H1 (cell line): ENCODE results near the gene ENKUR. TPM values are rescaled to one million over a fixed set of nuclear protein-coding genes. Genes with fewer than 3 reads are reported as not detected.

ENCODE experiments used
- CTCF ChIA-PET: fragments of 300-600 bp; sonication (Branson Sonifier 250); formaldehyde crosslinking; loops from one replicate; lab custom pipeline; 2021; ENCODE audit not compliant: partially characterized antibody; lab: Charles Lee
- POLR2A ChIA-PET: fragments of 300-600 bp; sonication (Branson Sonifier 250); formaldehyde crosslinking; loops from one replicate; lab custom pipeline; 2021; ENCODE audit warnings: inconsistent platforms; ENCODE audit not compliant: partially characterized antibody; lab: Charles Lee
- DNase-seq, 2 experiments: peaks; one replicate each; pipeline versions ENCODE4 v3.0.0 to v3.0.0-alpha.2; 2010 to 2022; ENCODE audit warnings: low spot score in 2 of 2, low read depth in 1 of 2, mixed read lengths in 1 of 2
- FAIRE-seq: peaks from 2 replicates; lab custom pipeline; 2011; peaks lifted over from hg19 to GRCh38; lab: Jason Lieb, UNC
- H2AFZ ChIP-seq: 2 replicates; pipeline ENCODE4 v1.8.1; 2012; ENCODE audit warnings: low read length, inconsistent platforms
- H2AK5ac ChIP-seq: 2 replicates; pipeline ENCODE4 v1.6.1; 2013; ENCODE audit warnings: low read depth, low read length
- H2BK120ac ChIP-seq: replicated peaks from 2 replicates; pipeline ENCODE3; 2013; ENCODE audit warnings: low read depth, low read length, inconsistent platforms
- H2BK12ac ChIP-seq: 2 replicates; pipeline ENCODE4 v1.6.1; 2013; ENCODE audit warnings: low read depth, low read length
- H2BK15ac ChIP-seq: 2 replicates; pipeline ENCODE4 v1.6.1; 2013; ENCODE audit warnings: low read length
- H2BK20ac ChIP-seq: 2 replicates; pipeline ENCODE4 v1.6.1; 2013; ENCODE audit warnings: low read length
- H2BK5ac ChIP-seq: 2 replicates; pipeline ENCODE4 v1.6.1; 2013; ENCODE audit warnings: low read depth, low read length
- H3K14ac ChIP-seq: 2 replicates; pipeline ENCODE4 v1.6.1; 2013; ENCODE audit warnings: inconsistent platforms; ENCODE audit not compliant: insufficient read length
- H3K18ac ChIP-seq: 2 replicates; pipeline ENCODE4 v1.6.1; 2013; ENCODE audit warnings: low read length; ENCODE audit errors: extremely low read depth
- H3K23ac ChIP-seq: 2 replicates; pipeline ENCODE4 v1.6.1; 2013; ENCODE audit warnings: inconsistent platforms; ENCODE audit not compliant: insufficient read length
- H3K23me2 ChIP-seq: 2 replicates; pipeline ENCODE4 v1.6.1; 2013; ENCODE audit warnings: low read depth, low read length
- H3K27ac ChIP-seq: 2 replicates; pipeline ENCODE4 v1.6.1; 2011; ENCODE audit warnings: low read depth, low read length, inconsistent platforms
- H3K27me3 ChIP-seq, 4 experiments: replicated peaks in 1 of 4; 1 replicate in 1 of 4; 2 replicates in 3 of 4; pipeline versions ENCODE4 v1.6.1 to v1.8.1; 2011 to 2013; ENCODE audit warnings: low read length in 3 of 4, mild to moderate bottlenecking in 3 of 4, inconsistent platforms in 2 of 4, mixed read lengths in 2 of 4, moderate library complexity in 1 of 4; ENCODE audit not compliant: control insufficient read depth in 3 of 4, insufficient read depth in 3 of 4; ENCODE audit errors: extremely low read depth in 1 of 4
- H3K36me3 ChIP-seq, 4 experiments: 2 replicates each; pipeline versions ENCODE4 v1.6.1 to v1.8.1; 2011 to 2013; ENCODE audit warnings: mild to moderate bottlenecking in 4 of 4, low read length in 3 of 4, moderate library complexity in 2 of 4, control low read depth in 1 of 4, inconsistent platforms in 1 of 4; ENCODE audit not compliant: insufficient read depth in 4 of 4, control insufficient read depth in 2 of 4
- H3K4ac ChIP-seq: replicated peaks from 2 replicates; pipeline ENCODE3; 2013; ENCODE audit warnings: low read length, low read depth, mixed read lengths, inconsistent platforms; ENCODE audit not compliant: insufficient read length
- H3K4me1 ChIP-seq, 4 experiments: replicated peaks in 1 of 4; 1 replicate in 1 of 4; 2 replicates in 3 of 4; pipeline versions ENCODE4 v1.6.1 to v1.8.1; 2011 to 2013; ENCODE audit warnings: low read length in 3 of 4, inconsistent platforms in 2 of 4, mixed read lengths in 1 of 4; ENCODE audit not compliant: insufficient read depth in 4 of 4, control insufficient read depth in 3 of 4
- H3K4me2 ChIP-seq, 2 experiments: 2 replicates each; pipeline versions ENCODE4 v1.6.1 to v1.8.1; 2011 to 2013; ENCODE audit warnings: low read depth in 2 of 2, low read length in 2 of 2, control low read depth in 1 of 2, inconsistent platforms in 1 of 2, mild to moderate bottlenecking in 1 of 2; ENCODE audit not compliant: insufficient read depth in 1 of 2
- H3K4me3 ChIP-seq, 4 experiments: fragments of 200-600, 300-600 bp in 1 of 4; sonication (generic), shearing (Covaris generic), sonication (Bioruptor Twin) in 1 of 4; 2 replicates each; pipeline versions ENCODE4 v1.5.1 to v1.8.1; 2011 to 2016; ENCODE audit warnings: low read length in 4 of 4, low read depth in 3 of 4, control low read depth in 2 of 4, inconsistent platforms in 2 of 4, mild to moderate bottlenecking in 2 of 4, mixed read lengths in 1 of 4, moderate library complexity in 1 of 4; ENCODE audit not compliant: insufficient read depth in 2 of 4; ENCODE audit errors: extremely low read depth in 1 of 4
- H3K56ac ChIP-seq: replicated peaks from 2 replicates; pipeline ENCODE3; 2013; ENCODE audit warnings: low read depth, mild to moderate bottlenecking, mixed read lengths, low read length, inconsistent platforms; ENCODE audit not compliant: insufficient read length
- H3K79me1 ChIP-seq: 2 replicates; pipeline ENCODE4 v1.6.1; 2013; ENCODE audit warnings: low read depth, low read length, control low read depth
- H3K79me2 ChIP-seq, 2 experiments: 2 replicates each; pipeline versions ENCODE4 v1.6.1 to v1.8.1; 2012 to 2013; ENCODE audit warnings: low read length in 2 of 2, mild to moderate bottlenecking in 2 of 2, inconsistent platforms in 1 of 2; ENCODE audit not compliant: insufficient read depth in 2 of 2, control insufficient read depth in 1 of 2
- H3K9ac ChIP-seq, 4 experiments: replicated peaks in 1 of 4; 1 replicate in 1 of 4; 2 replicates in 3 of 4; pipeline versions ENCODE4 v1.6.1 to v1.8.1; 2011 to 2013; ENCODE audit warnings: low read depth in 3 of 4, low read length in 3 of 4, control low read depth in 2 of 4, mild to moderate bottlenecking in 2 of 4, moderate library complexity in 2 of 4, inconsistent platforms in 1 of 4; ENCODE audit errors: extremely low read depth in 1 of 4
- H3K9me3 ChIP-seq, 2 experiments: 2 replicates each; pipeline versions ENCODE4 v1.6.1 to v1.8.1; 2012 to 2013; ENCODE audit warnings: mild to moderate bottlenecking in 2 of 2, moderate library complexity in 2 of 2, control low read depth in 1 of 2, inconsistent platforms in 1 of 2, low read depth in 1 of 2, low read length in 1 of 2, mixed read lengths in 1 of 2; ENCODE audit not compliant: insufficient read depth in 2 of 2
- H4K20me1 ChIP-seq, 2 experiments: replicated peaks in 1 of 2; 2 replicates each; pipeline versions ENCODE3 to v1.8.1; 2011 to 2013; ENCODE audit warnings: inconsistent platforms in 2 of 2, low read length in 2 of 2, mild to moderate bottlenecking in 1 of 2; ENCODE audit not compliant: insufficient read depth in 2 of 2, control insufficient read depth in 1 of 2
- H4K5ac ChIP-seq: 2 replicates; pipeline ENCODE4 v1.6.1; 2013; ENCODE audit warnings: low read length, low read depth, mixed read lengths, inconsistent platforms; ENCODE audit not compliant: insufficient read length
- H4K8ac ChIP-seq: 2 replicates; pipeline ENCODE4 v1.8.0; 2013; ENCODE audit warnings: mild to moderate bottlenecking, moderate library complexity, low read length, inconsistent platforms; ENCODE audit not compliant: insufficient read depth; ENCODE audit errors: extremely low read depth
- H4K91ac ChIP-seq: replicated peaks from 2 replicates; pipeline ENCODE3; 2013; ENCODE audit warnings: low read length, mixed read lengths, inconsistent platforms; ENCODE audit not compliant: insufficient read length
- CEBPB ChIP-seq: IDR thresholded peaks from 2 replicates; pipeline ENCODE4 v1.6.1; 2012; ENCODE audit warnings: low read depth, low read length
- CHD2 ChIP-seq: IDR thresholded peaks from 2 replicates; pipeline ENCODE4 v1.6.1; 2012; ENCODE audit warnings: low read length, improper control_type of control experiment
- CTBP2 ChIP-seq: IDR thresholded peaks from 2 replicates; pipeline ENCODE4 v1.7.0; 2011; ENCODE audit warnings: borderline replicate concordance, mild to moderate bottlenecking, moderate library complexity, mixed read lengths, low read length; ENCODE audit not compliant: insufficient read depth, insufficient read length
- EP300 ChIP-seq, 2 experiments: IDR thresholded peaks; 1 replicate in 1 of 2; 2 replicates in 1 of 2; pipeline ENCODE4 v1.6.1; 2011 to 2012; ENCODE audit warnings: low read depth in 2 of 2, low read length in 2 of 2, mild to moderate bottlenecking in 2 of 2, borderline replicate concordance in 1 of 2, inconsistent platforms in 1 of 2, moderate library complexity in 1 of 2
- HDAC2 ChIP-seq, 2 experiments: fragments of 300-600 bp in 1 of 2; sonication (generic) in 1 of 2; IDR thresholded peaks; 2 replicates each; pipeline ENCODE4 v1.6.1; 2011 to 2012; ENCODE audit warnings: low read depth in 2 of 2, low read length in 2 of 2, mild to moderate bottlenecking in 2 of 2, moderate library complexity in 2 of 2, borderline replicate concordance in 1 of 2, inconsistent platforms in 1 of 2
- KDM1A ChIP-seq: fragments of 200-600, 300-600 bp; sonication (generic); IDR thresholded peaks from 2 replicates; pipeline ENCODE4 v1.7.1; 2016; ENCODE audit warnings: mild to moderate bottlenecking, low read length, borderline replicate concordance
- MAFK ChIP-seq: IDR thresholded peaks from 2 replicates; pipeline ENCODE4 v1.6.1; 2012; ENCODE audit warnings: low read depth, mild to moderate bottlenecking, improper control_type of control experiment, low read length
- NRF1 ChIP-seq: IDR thresholded peaks from 2 replicates; pipeline ENCODE4 v1.6.1; 2011; ENCODE audit warnings: mild to moderate bottlenecking, low read depth, low read length, improper control_type of control experiment
- POU5F1 ChIP-seq: IDR thresholded peaks from 2 replicates; pipeline ENCODE4 v1.6.1; 2011; ENCODE audit warnings: low read depth, mild to moderate bottlenecking, low read length, moderate library complexity
- RXRA ChIP-seq: IDR thresholded peaks from 2 replicates; pipeline ENCODE4 v1.6.1; 2011; ENCODE audit warnings: low read depth, mild to moderate bottlenecking, low read length, moderate library complexity; ENCODE audit not compliant: insufficient read depth
- SAP30 ChIP-seq: fragments of 300-600 bp; sonication (generic); IDR thresholded peaks from 2 replicates; pipeline ENCODE4 v1.7.1; 2012; ENCODE audit warnings: low read length, moderate library complexity, mild to moderate bottlenecking, inconsistent platforms; ENCODE audit not compliant: insufficient read depth, insufficient replicate concordance
- YY1 ChIP-seq: IDR thresholded peaks from 2 replicates; pipeline ENCODE4 v1.6.1; 2011; ENCODE audit warnings: low read depth, mild to moderate bottlenecking, low read length
- WGBS, 2 experiments: shearing (Covaris generic) in 1 of 2; methylation state at CpG; one replicate each; pipeline versions ENCODE4 v1.1.6 to v1.1.7; 2013 to 2015; ENCODE audit warnings: low lambda C conversion rate in 2 of 2, mixed read lengths in 2 of 2, inconsistent platforms in 1 of 2, low coverage in 1 of 2, missing lambda C conversion rate in 1 of 2; ENCODE audit not compliant: insufficient replicate concordance in 2 of 2, insufficient coverage in 1 of 2, insufficient read length in 1 of 2; ENCODE audit errors: extremely low coverage in 1 of 2, missing lambda C conversion rate in 1 of 2; 5-methylcytosine and 5-hydroxymethylcytosine counted together
- polyA plus RNA-seq, 7 experiments: library from polyadenylated mRNA; depleted of rRNA in 3 of 7; stranded (reverse) in 5 of 7; unstranded in 2 of 7; fragments of >200 nt in 5 of 7; fragments of 200-250 nt in 2 of 7; gene quantifications; 1 replicate in 5 of 7; 2 replicates in 1 of 7; 4 replicates in 1 of 7; pipeline versions ENCODE4 v1.2.1 to v1.2.3, GENCODE V29; 2011 to 2013; ENCODE audit warnings: missing spikeins in 2 of 7, mixed read lengths in 2 of 7
- total RNA-seq: library from RNA; stranded (reverse); fragmentation: NEBNext Ultra II Directional; extraction: Animal tissue kit (Norgen Biotek cat#: 25700); gene quantifications from 2 replicates; pipeline ENCODE4 v1.2.1, GENCODE V29; 2021
- TF ChIP-seq, protein P1 (sequence below): IDR thresholded peaks from 2 replicates; pipeline ENCODE4 v1.6.1; 2012; ENCODE audit warnings: inconsistent platforms

The ENKUR gene
- total and polyA plus RNA-seq, 2 of the 8 experiments (the other 6 are each of a cell fraction or from before 2014, with no cell fraction given) = not detected

DNA sequence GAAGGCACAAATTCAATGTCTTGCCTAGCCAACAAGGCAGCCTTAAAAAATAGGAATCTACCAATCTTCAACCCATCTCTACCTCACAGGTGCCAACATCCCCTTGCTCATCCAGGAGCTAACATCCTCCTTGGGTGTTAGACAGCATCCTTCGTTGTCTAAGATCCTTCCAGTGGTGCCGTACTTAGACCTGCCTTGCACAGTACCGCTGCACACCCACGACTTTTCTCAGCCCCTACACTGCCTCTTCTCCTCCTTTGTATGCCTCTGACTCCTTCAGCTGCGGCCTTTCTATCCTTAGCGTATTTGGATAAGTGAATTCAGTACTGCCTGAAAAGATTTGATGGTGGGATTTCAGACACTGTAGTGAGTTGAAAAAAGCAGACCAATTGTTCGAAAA, 47.6 kb downstream of the ENKUR start:
- Histone ChIP-seq H3K36me3 (no peaks in the 10 kb centered on the region), H3K4me2 (no peak overlapping the region), H3K27ac (no peak overlapping the region), H2BK20ac (no peak overlapping the region), H2BK120ac (no peak overlapping the region), H3K4me3 (no peak overlapping the region), H3K18ac (no peak overlapping the region), H2AK5ac (no peak overlapping the region), H3K4me1 (no peaks in the 10 kb centered on the region), H3K9ac (no peak overlapping the region), H3K79me1 (no peaks in the 10 kb centered on the region), H4K20me1 (peaks cover 0 to 4% of the 10 kb centered on the region in 2 experiments), H3K23me2 (peaks cover 4% of the 10 kb centered on the region; the same call in 1 of the 2 replicates), H4K8ac (no peak overlapping the region), H2BK5ac (no peak overlapping the region), H4K91ac (no peak overlapping the region), H3K23ac (no peak overlapping the region), H2BK12ac (no peak overlapping the region), H3K4ac (no peak overlapping the region), H3K9me3 (no peaks in the 10 kb centered on the region), H4K5ac (no peak overlapping the region), H3K27me3 (no peaks in the 10 kb centered on the region), H2BK15ac (no peak overlapping the region), H3K79me2 (no peaks in the 10 kb centered on the region), H2AFZ (no peak overlapping the region), H3K56ac (no peak overlapping the region), H3K14ac (no peak overlapping the region)
- FAIRE-seq (no peak), DNase-seq (no peak)
- WGBS, 2 experiments = 97% methylated on average over 7 of the region's 7 CpGs; no CpG with 5 or more reads in 1 of the 2 experiments
- ChIA-PET POLR2A (interaction anchor here (1.3 kb wide), 1 partner anchor 15 kb away, joined by 3 read pairs; no protein-coding TSS in a partner anchor), CTCF (no interaction called here)
- TF ChIP-seq EP300 (IDR thresholded peaks at IDR 0.05; ENCODE audit: borderline replicate concordance in 1 of 2, low read depth in 2 of 2, low read length in 2 of 2) = no peak
- TF ChIP-seq CEBPB = no peak
- TF ChIP-seq KDM1A = no peak
- no peak for TF ChIP-seq HDAC2 (IDR thresholded peaks at IDR 0.05; ENCODE audit: borderline replicate concordance in 1 of 2, low read depth in 2 of 2, low read length in 2 of 2)
- no peak for TF ChIP-seq MAFK
- TF ChIP-seq POU5F1 = no peak
- TF ChIP-seq CTBP2 = no peak
- TF ChIP-seq SAP30 = no peak
- TF ChIP-seq RXRA = no peak
- no peak for TF ChIP-seq CHD2
- TF ChIP-seq, protein P1, sequence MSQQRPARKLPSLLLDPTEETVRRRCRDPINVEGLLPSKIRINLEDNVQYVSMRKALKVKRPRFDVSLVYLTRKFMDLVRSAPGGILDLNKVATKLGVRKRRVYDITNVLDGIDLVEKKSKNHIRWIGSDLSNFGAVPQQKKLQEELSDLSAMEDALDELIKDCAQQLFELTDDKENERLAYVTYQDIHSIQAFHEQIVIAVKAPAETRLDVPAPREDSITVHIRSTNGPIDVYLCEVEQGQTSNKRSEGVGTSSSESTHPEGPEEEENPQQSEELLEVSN = no peak
- no peak for TF ChIP-seq NRF1
- no peak for TF ChIP-seq YY1
